Erythroblast (primary cell): ENCODE data around the gene SPACA6.

Experiments used
- GATA1 ChIP-seq: IDR thresholded peaks from 2 replicates; pipeline ENCODE4 v1.6.1; 2011; ENCODE audit warnings: low read depth, mild to moderate bottlenecking, control low read depth, low read length, moderate library complexity
- POLR2A ChIP-seq: IDR thresholded peaks from 2 replicates; pipeline ENCODE4 v1.6.1; 2011; ENCODE audit warnings: mild to moderate bottlenecking, low read length

GRCh38 chr19:51691584-51692428, 1.3 kb upstream of the SPACA6 start:
- TF ChIP-seq POLR2A, result no peak
- no peak for TF ChIP-seq GATA1
